Loucy (cell line): ENCODE measurements around the gene PLA2G15.

ENCODE experiments used
- H2AFZ ChIP-seq: fragments of 200-600 bp; sonication (generic); 2 replicates; pipeline ENCODE4 v1.6.0; 2016; ENCODE audit warnings: antibody characterized with exemption, mild to moderate bottlenecking, low read length, moderate library complexity
- H3F3A ChIP-seq: fragments of 200-600 bp; 2 replicates; pipeline ENCODE4 v1.6.0; 2016; ENCODE audit warnings: antibody characterized with exemption, low read depth, mild to moderate bottlenecking
- H3K27me3 ChIP-seq: fragments of 200-600 bp; sonication (generic); 2 replicates; pipeline ENCODE4 v1.6.1; 2014; ENCODE audit warnings: low read length, mild to moderate bottlenecking; ENCODE audit not compliant: insufficient read depth, poor library complexity, severe bottlenecking
- H3K36me3 ChIP-seq: fragments of 200-600 bp; sonication (generic); 2 replicates; pipeline ENCODE4 v1.6.1; 2016; ENCODE audit warnings: low read length; ENCODE audit not compliant: insufficient read depth
- H3K4me1 ChIP-seq: fragments of 200-600 bp; sonication (generic); 2 replicates; pipeline ENCODE4 v1.5.1; 2014; ENCODE audit warnings: low read length, mild to moderate bottlenecking; ENCODE audit not compliant: insufficient read depth, poor library complexity, severe bottlenecking
- H3K4me2 ChIP-seq: fragments of 200-600 bp; sonication (generic); 2 replicates; pipeline ENCODE4 v1.6.0; 2014; ENCODE audit warnings: antibody characterized with exemption, low read length, low read depth, mild to moderate bottlenecking; ENCODE audit not compliant: poor library complexity, severe bottlenecking
- H3K4me3 ChIP-seq: fragments of 200-600 bp; sonication (generic); 2 replicates; pipeline ENCODE4 v1.5.1; 2014; ENCODE audit warnings: low read length, mild to moderate bottlenecking, mixed read lengths; ENCODE audit not compliant: poor library complexity, severe bottlenecking
- H3K79me2 ChIP-seq: fragments of 200-600 bp; sonication (generic); 2 replicates; pipeline ENCODE4 v1.6.1; 2014; ENCODE audit warnings: low read length; ENCODE audit not compliant: insufficient read depth
- H3K9ac ChIP-seq: fragments of 200-600 bp; sonication (generic); 2 replicates; pipeline ENCODE4 v1.6.0; 2014; ENCODE audit warnings: mild to moderate bottlenecking, low read depth, low read length, moderate library complexity; ENCODE audit not compliant: poor library complexity, severe bottlenecking
- H3K9me2 ChIP-seq: fragments of 200-600 bp; sonication (generic); replicated peaks from 2 replicates; pipeline ENCODE4 v1.6.1; 2016; ENCODE audit warnings: low read depth, low read length, mixed read lengths
- H3K9me3 ChIP-seq: fragments of 200-600 bp; sonication (generic); 2 replicates; pipeline ENCODE4 v1.6.1; 2014; ENCODE audit warnings: mild to moderate bottlenecking, antibody characterized with exemption, low read length, low read depth; ENCODE audit not compliant: insufficient read depth
- H4K20me1 ChIP-seq: fragments of 200-600 bp; sonication (generic); 2 replicates; pipeline ENCODE4 v1.6.0; 2014; ENCODE audit warnings: antibody characterized with exemption, low read length, mild to moderate bottlenecking; ENCODE audit not compliant: insufficient read depth, poor library complexity, severe bottlenecking
- EZH2phosphoT487 ChIP-seq: fragments of 200-600 bp; IDR thresholded peaks from 2 replicates; pipeline ENCODE4 v1.6.1; 2018; ENCODE audit warnings: antibody characterized with exemption, mild to moderate bottlenecking, moderate library complexity, borderline replicate concordance
- TF ChIP-seq, protein P1 (sequence below): fragments of 200-600 bp; sonication (generic); conservative IDR thresholded peaks from 2 replicates; pipeline ENCODE4 v1.5.1; 2014; ENCODE audit warnings: mild to moderate bottlenecking, antibody characterized with exemption, low read length

PLA2G15 gene

GRCh38 chr16:68246666-68247065 is 1.5 kb downstream of the PLA2G15 start:
- no peaks in the 10 kb centered on the region for H3K9me2 ChIP-seq
- H3F3A ChIP-seq: no peaks in the 10 kb centered on the region
- H3K4me2 ChIP-seq: peak overlapping the region; percentile 98
- peak overlapping the region; percentile 83 for H3K4me3 ChIP-seq
- peaks cover 22% of the 10 kb centered on the region for H3K4me1 ChIP-seq
- H3K27me3 ChIP-seq: no peaks in the 10 kb centered on the region
- H3K36me3 ChIP-seq: no peaks in the 10 kb centered on the region
- H3K9me3 ChIP-seq: no peaks in the 10 kb centered on the region
- peaks cover 10% of the 10 kb centered on the region; the same call in 1 of the 2 replicates for H3K79me2 ChIP-seq
- no peak for TF ChIP-seq EZH2phosphoT487
- TF ChIP-seq, protein P1, sequence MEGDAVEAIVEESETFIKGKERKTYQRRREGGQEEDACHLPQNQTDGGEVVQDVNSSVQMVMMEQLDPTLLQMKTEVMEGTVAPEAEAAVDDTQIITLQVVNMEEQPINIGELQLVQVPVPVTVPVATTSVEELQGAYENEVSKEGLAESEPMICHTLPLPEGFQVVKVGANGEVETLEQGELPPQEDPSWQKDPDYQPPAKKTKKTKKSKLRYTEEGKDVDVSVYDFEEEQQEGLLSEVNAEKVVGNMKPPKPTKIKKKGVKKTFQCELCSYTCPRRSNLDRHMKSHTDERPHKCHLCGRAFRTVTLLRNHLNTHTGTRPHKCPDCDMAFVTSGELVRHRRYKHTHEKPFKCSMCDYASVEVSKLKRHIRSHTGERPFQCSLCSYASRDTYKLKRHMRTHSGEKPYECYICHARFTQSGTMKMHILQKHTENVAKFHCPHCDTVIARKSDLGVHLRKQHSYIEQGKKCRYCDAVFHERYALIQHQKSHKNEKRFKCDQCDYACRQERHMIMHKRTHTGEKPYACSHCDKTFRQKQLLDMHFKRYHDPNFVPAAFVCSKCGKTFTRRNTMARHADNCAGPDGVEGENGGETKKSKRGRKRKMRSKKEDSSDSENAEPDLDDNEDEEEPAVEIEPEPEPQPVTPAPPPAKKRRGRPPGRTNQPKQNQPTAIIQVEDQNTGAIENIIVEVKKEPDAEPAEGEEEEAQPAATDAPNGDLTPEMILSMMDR: no peak
- no peak overlapping the region for H2AFZ ChIP-seq
- no peaks in the 10 kb centered on the region for H4K20me1 ChIP-seq
- H3K9ac ChIP-seq: peak overlapping the region; percentile 76

DNA sequence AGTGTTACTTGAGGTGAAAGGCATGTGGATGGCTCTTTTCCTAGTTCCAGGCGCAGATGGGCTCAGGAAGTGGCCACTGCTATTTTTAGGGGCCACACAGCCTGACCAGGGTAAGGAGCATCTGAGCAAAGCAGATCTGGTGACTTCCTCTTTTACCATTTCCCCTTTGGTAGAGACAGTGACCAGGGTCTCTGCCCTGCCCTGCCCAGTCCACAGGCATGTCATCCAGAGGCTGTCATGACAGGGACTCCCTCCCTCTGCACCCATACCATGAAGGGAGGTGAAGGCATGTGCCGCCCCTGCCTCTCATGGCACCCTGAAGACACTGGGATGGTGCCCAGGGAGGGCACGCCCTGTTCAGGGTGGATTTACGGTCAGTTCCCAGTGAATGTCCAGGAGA is 2.2 kb downstream of the PLA2G15 start:
- H3K9me3 ChIP-seq: no peaks in the 10 kb centered on the region
- TF ChIP-seq EZH2phosphoT487: no peak
- TF ChIP-seq, protein P1: no peak
- H3K4me2 ChIP-seq: peak overlapping the region; percentile 98
- H2AFZ ChIP-seq: no peak overlapping the region
- no peak overlapping the region for H3K4me3 ChIP-seq
- H3K27me3 ChIP-seq: no peaks in the 10 kb centered on the region
- H3F3A ChIP-seq: no peaks in the 10 kb centered on the region
- no peaks in the 10 kb centered on the region for H3K36me3 ChIP-seq
- H3K9ac ChIP-seq: peak overlapping the region; percentile 28
- no peaks in the 10 kb centered on the region for H4K20me1 ChIP-seq
- H3K9me2 ChIP-seq: no peaks in the 10 kb centered on the region
- H3K4me1 ChIP-seq: peaks cover 22% of the 10 kb centered on the region
- H3K79me2 ChIP-seq: peaks cover 10% of the 10 kb centered on the region; the same call in 1 of the 2 replicates

GRCh38 chr16:68247932-68248331 is 2.8 kb downstream of the PLA2G15 start:
- H2AFZ ChIP-seq: no peak overlapping the region
- H3F3A ChIP-seq: no peaks in the 10 kb centered on the region
- H3K36me3 ChIP-seq: no peaks in the 10 kb centered on the region
- peak overlapping the region; percentile 98 for H3K4me2 ChIP-seq
- TF ChIP-seq, protein P1: no peak
- no peak for TF ChIP-seq EZH2phosphoT487
- peak overlapping the region; percentile 28 for H3K9ac ChIP-seq
- H3K9me3 ChIP-seq: no peaks in the 10 kb centered on the region
- no peaks in the 10 kb centered on the region for H3K9me2 ChIP-seq
- H3K4me1 ChIP-seq: peaks cover 22% of the 10 kb centered on the region
- H3K27me3 ChIP-seq: no peaks in the 10 kb centered on the region
- no peaks in the 10 kb centered on the region for H4K20me1 ChIP-seq
- H3K79me2 ChIP-seq: peaks cover 10% of the 10 kb centered on the region; the same call in 1 of the 2 replicates
- H3K4me3 ChIP-seq: no peak overlapping the region
